HG02623 (cell line): Measurements from ENCODE around the gene BIRC3.

ENCODE experiments used
- ATAC-seq: cut with Tn5 transposase; IDR thresholded peaks from one replicate; pipeline ENCODE4 v1.9.1; 2021; ENCODE audit warnings: moderate library complexity; ENCODE audit not compliant: unreplicated experiment

The BIRC3 gene

GRCh38 chr11:102317099-102317767, at the start of gene BIRC3:
Gene BIRC3, plus strand, starts transcription at chr11:102317484. Its CDS starts 7,026 bp downstream, at chr11:102324510.
- ATAC-seq: peak; percentile 79

GRCh38 chr11:102267609-102268008, 49.7 kb upstream of the BIRC3 start:
- ATAC-seq: no peak

GRCh38 chr11:102268083-102268984, 49.0 kb upstream of the BIRC3 start:
- ATAC-seq: peak; percentile 93

- no peak for ATAC-seq
These were observed 48.3 kb upstream of the BIRC3 start for GRCh38 chr11:102268985-102269470.

DNA sequence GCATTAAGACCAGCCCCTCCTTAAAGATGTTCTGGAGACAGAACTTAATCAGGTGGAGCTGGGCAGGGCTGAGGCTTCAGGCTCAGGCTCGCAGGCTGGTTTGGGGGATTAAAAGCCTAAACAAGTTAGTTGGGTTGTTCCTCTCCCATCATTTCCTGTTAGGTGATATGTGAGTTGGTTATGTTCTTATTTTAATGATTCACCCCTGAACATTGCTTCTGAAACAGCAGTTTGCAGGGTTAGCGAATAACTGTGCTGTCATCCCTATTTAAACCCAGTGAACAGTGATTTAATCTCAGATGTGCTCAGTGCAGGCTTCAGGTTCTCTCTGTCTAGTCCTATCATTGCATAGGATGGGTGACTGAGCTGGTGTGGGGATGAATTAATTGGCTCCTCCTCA, 47.4 kb upstream of the BIRC3 start:
- no peak for ATAC-seq

- ATAC-seq: no peak
These were observed 45.0 kb upstream of the BIRC3 start for GRCh38 chr11:102272047-102272824.

- no peak for ATAC-seq
These were observed 42.7 kb upstream of the BIRC3 start for GRCh38 chr11:102274628-102275027.

DNA sequence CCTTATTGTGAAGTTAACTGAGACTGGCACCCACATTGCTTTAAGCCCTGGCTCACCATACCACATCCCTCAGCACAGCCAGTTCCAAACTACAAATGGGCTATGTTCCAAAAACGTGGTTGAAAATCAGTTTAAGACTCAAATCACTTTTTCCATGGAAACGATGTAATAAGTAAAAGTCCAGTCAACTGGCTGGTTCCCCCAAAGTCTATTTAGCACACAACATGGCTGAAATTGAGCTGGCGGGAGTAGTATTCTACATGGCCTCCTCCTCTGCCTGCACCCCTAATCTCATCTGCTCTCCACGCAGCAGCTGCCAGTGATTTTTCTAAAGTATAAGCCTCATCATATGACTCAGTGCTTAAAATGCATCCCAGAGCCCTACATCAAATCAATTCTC, 40.9 kb upstream of the BIRC3 start:
- no peak for ATAC-seq

DNA sequence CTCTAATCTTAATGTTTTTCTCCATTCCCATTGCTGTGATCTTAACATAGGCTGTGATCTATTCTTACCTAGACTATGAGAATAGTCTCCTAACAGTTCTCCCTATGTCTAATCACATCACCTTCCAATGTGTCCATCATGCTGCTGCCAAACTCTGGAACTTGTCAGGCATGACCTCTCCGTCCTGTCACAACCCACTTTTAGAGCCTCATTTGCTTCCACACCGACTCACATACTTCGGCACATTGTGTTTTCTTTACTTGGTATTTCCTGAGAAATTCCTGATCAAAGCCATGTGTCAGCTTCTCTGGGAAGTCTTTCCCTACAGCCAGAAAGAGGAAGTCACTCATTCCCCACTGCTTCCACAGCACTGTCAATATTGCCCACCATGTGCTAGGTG, 40.5 kb upstream of the BIRC3 start:
- no peak for ATAC-seq

DNA sequence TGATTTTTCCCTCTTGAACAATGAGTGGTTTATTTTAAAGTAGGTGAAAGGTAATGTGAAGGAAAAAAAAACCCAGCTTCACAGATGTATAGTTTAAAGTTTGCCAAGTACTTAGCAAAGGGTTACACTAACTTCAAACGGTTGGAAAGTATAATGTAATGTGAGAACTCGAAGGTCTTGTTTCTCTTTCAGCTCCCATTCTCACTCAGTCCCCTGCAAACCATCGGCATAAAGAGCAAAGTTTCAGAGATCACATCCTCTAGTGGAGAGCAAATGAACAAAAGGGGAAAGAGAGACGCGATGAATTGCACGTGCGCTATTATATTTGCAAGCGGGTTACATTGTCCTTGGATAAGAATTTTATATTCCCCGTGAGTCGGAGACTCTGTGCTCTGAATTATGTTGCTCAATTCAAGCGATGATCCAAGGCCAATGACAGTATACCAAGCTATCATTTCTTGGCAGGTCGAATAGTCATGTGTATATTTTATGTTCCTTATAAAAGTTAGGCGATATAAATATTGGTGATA, 37.6 kb upstream of the BIRC3 start:
- ATAC-seq: peak; percentile 96

GRCh38 chr11:102280245-102280833, 36.9 kb upstream of the BIRC3 start:
- ATAC-seq: no peak

GRCh38 chr11:102283116-102283485, 34.2 kb upstream of the BIRC3 start:
- no peak for ATAC-seq

DNA sequence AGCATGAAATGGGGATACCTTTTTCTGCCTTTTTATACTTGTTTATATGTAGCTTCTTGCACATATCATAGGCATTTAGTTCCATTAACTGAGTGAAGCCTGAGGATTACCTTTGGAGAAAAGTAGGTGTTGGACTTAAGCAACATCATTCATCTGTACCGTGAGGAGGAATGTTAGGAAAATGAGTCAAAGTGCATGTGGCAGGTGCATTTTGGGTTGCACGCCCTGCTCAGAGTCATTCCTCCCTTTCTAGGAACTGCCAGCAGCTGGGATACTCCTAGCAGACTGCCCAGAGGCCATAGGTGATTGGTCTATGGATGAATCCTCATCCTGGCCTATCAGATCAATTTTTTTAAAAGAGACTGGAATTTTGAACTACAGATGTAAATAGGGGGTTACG, 33.3 kb upstream of the BIRC3 start:
- no peak for ATAC-seq

DNA sequence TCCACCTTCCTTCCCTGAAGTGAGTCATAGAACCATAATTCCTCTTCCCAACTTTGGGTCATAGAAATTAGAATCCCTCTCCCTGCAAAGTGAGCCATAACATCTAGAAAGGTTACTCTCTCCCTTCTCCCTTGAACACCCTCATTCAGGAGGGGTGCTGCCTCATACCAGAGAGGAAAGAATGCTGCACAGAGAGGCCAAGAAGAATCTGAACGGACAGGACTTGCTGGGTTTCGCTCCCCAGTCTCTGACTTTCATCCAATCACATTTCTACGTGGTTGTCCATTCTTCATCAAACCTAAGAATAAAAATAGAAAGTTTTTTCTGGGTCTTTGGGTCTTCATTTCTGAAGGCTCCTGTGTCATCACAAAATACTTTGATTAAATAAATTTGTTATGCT, 31.0 kb upstream of the BIRC3 start:
- no peak for ATAC-seq

GRCh38 chr11:102287964-102288724, 29.1 kb upstream of the BIRC3 start:
- peak; percentile 87 for ATAC-seq

GRCh38 chr11:102288725-102289083, 28.6 kb upstream of the BIRC3 start:
- no peak for ATAC-seq

GRCh38 chr11:102289592-102289991, 27.7 kb upstream of the BIRC3 start:
- ATAC-seq: no peak

- ATAC-seq: no peak
These were observed 25.5 kb upstream of the BIRC3 start for GRCh38 chr11:102291831-102292230.

DNA sequence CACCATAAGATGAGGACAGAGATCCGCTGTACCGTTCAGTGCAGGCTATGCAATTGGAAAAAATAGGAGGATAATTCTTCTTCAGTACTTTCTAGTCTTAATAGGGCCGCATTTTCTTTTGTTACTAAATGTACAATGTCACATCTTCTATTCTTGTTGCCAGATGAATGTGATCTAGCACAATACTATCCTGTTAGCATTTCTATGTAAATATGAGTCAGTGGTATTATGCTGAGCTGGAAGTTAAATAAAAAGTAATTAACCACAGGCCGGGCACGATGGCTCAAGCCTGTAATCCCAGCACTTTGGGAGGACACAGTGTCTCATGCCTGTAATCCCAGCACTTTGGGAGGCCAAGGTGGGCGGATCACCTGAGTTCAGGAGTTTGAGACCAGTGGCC, 24.4 kb upstream of the BIRC3 start:
- no peak for ATAC-seq
